Activated CD4-positive, alpha-beta memory T cell treated with anti-CD3 and anti-CD28 coated beads for 36 hours (primary cell): ENCODE results near the gene HIVEP2. TPM values are rescaled to one million over a fixed set of nuclear protein-coding genes. Genes with fewer than 3 reads are reported as not detected.

Source experiments
- CTCF ChIA-PET: fragments of 350-600 bp; sonication (Branson Sonifier 250); formaldehyde crosslinking; loops from one replicate; lab custom pipeline; 2021; ENCODE audit warnings: antibody characterized with exemption, inconsistent platforms; lab: Charles Lee
- POLR2A ChIA-PET: fragments of 350-600 bp; sonication (Branson Sonifier 250); formaldehyde crosslinking; loops from one replicate; lab custom pipeline; 2021; ENCODE audit warnings: antibody characterized with exemption; lab: Charles Lee
- DNase-seq: peaks from one replicate; pipeline ENCODE4 v3.0.0-alpha.2; 2020
- H3K27ac Mint-ChIP-seq: one replicate; pipeline ENCODE4 v1.8.0; 2021; ENCODE audit warnings: mixed read lengths
- H3K27me3 Mint-ChIP-seq: one replicate; pipeline ENCODE4 v1.8.0; 2021; ENCODE audit warnings: mixed read lengths
- H3K36me3 Mint-ChIP-seq: one replicate; pipeline ENCODE4 v1.8.0; 2021; ENCODE audit warnings: mixed read lengths
- H3K4me1 Mint-ChIP-seq: one replicate; pipeline ENCODE4 v1.8.0; 2021; ENCODE audit warnings: low read depth, mixed read lengths
- H3K4me3 Mint-ChIP-seq: one replicate; pipeline ENCODE4 v1.8.0; 2021; ENCODE audit warnings: mild to moderate bottlenecking, mixed read lengths
- H3K9me3 Mint-ChIP-seq: one replicate; pipeline ENCODE4 v1.8.0; 2021; ENCODE audit warnings: mixed read lengths
- intact Hi-C: fragments of 100-400 bp; cut with micrococcal nuclease; formaldehyde crosslinking; loops from one replicate; pipeline ENCODE4 v1.15.1; 2023
- total RNA-seq, 2 experiments: library from RNA; stranded (reverse); gene quantifications; one replicate each; pipeline ENCODE4 v1.2.3, GENCODE V29; 2021

Gene HIVEP2
- total RNA-seq, 2 experiments from 2014 or later: 24.3 to 25.1 TPM

DNA sequence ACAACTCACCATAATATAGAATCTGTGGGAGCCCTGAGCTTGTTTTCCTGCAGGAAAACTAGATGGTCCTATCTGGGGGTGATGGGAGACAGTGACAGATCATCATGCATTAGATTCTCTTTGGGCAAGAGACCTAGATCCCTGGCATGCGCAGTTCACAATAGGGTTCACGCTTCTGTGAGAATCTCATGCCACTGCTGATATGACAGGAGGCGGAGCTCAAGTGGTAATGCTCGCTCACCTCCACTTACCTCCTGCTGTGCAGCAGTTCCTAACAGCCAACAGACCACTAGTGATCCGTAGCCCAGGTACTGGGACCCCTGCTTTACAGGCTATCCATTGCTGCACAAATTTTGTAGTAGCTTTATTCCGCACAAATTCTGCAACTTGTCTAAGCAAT, 84.5 kb downstream of the HIVEP2 start:
- no peaks in the 10 kb centered on the region for H3K9me3 Mint-ChIP-seq
- DNase-seq: no peak
- peaks cover 11% of the 10 kb centered on the region for H3K36me3 Mint-ChIP-seq
- POLR2A ChIA-PET: no interaction called here
- intact Hi-C loops: no loop called here
- no peak overlapping the region for H3K4me3 Mint-ChIP-seq
- H3K27me3 Mint-ChIP-seq: no peaks in the 10 kb centered on the region
- H3K27ac Mint-ChIP-seq: peak overlapping the region; percentile 6
- H3K4me1 Mint-ChIP-seq: peaks cover 78% of the 10 kb centered on the region
- CTCF ChIA-PET: no interaction called here

DNA sequence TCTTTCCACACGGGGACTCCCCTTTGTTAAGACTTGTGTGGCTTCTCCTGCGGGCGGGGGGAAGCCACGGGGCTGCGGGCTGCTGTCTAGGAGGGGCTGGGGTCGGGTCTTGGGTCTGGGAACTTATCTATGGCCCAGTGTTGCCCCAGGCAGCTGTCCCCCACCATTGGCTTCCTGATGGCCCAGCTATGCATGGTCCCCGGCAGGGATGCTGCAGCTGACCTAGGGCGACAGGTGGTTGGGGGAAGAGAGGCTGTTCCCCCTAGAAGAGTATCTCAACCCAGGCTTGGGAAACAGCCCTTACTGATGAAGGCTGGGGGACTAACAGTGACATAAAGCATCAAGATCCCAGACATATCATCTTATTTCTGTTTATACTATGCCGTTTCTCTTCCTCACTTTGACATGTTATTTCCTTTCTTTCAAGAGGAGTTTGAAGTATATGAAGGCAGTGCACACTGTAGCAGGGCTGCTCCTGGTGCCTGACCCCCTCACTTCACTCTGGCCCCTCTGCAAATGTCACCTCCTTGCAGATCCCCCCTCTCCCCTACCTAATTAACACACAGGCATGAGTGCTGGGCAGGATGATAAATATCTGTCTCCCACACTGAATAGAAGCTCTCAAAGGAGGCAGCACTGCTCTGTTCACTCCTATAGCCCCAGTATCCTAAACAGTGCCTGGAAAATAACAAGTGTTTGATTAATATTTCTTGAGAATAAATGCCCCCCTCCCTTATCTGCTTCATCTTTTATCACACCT, 87.0 kb downstream of the HIVEP2 start:
- H3K27me3 Mint-ChIP-seq: no peaks in the 10 kb centered on the region
- peak overlapping the region; percentile 92 for H3K27ac Mint-ChIP-seq
- intact Hi-C loops: loop anchor here (1.0 to 10.0 kb wide), 2 partner anchors 85 to 293 kb away; no protein-coding TSS in a partner anchor
- H3K36me3 Mint-ChIP-seq: peaks cover 11% of the 10 kb centered on the region
- no peaks in the 10 kb centered on the region for H3K9me3 Mint-ChIP-seq
- POLR2A ChIA-PET: interaction anchor here (0.6 to 1.9 kb wide), 7 partner anchors 10 to 89 kb away, joined by 3 to 7 read pairs (median 4); no protein-coding TSS in a partner anchor
- CTCF ChIA-PET: interaction anchor here (1.7 kb wide), 1 partner anchor 169 kb away, joined by 3 read pairs; no protein-coding TSS in a partner anchor
- H3K4me3 Mint-ChIP-seq: peak overlapping the region; percentile 66
- H3K4me1 Mint-ChIP-seq: peaks cover 85% of the 10 kb centered on the region
- peak; percentile 40 for DNase-seq

DNA sequence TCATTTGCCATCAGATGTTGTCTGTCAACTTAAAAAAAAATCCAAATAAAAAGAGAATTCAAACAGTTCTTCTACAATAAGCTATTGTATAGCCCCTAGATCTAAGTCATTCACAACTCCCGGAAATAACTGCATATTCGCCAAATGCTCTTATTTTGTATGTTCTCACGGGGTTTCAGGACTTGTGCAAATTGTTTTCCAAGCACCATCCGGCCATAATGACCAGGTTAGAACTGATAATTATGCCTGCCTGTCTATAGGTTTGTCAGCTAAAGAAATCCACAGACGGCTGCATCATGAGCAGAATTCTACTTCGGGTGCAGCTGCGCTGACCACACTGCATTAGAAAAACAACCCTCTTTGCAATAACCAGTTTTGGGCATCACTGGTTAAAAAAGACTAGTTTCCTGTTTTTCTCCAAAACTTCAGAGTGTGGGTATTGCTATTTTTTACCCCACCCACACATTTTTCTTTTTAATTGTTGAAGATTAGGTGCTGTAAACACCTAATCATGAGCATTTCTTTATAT, 87.7 kb downstream of the HIVEP2 start:
- H3K27me3 Mint-ChIP-seq: no peaks in the 10 kb centered on the region
- ChIA-PET CTCF (interaction anchor here (0.7 to 1.7 kb wide), 3 partner anchors 31 to 170 kb away, joined by 3 to 5 read pairs (median 3); no protein-coding TSS in a partner anchor), POLR2A (interaction anchor here (0.6 to 1.9 kb wide), 8 partner anchors 9 to 90 kb away, joined by 3 to 7 read pairs (median 4); no protein-coding TSS in a partner anchor)
- H3K27ac Mint-ChIP-seq: peak overlapping the region; percentile 92
- peak overlapping the region; percentile 66 for H3K4me3 Mint-ChIP-seq
- peaks cover 92% of the 10 kb centered on the region for H3K4me1 Mint-ChIP-seq
- DNase-seq: no peak
- peaks cover 11% of the 10 kb centered on the region for H3K36me3 Mint-ChIP-seq
- no peaks in the 10 kb centered on the region for H3K9me3 Mint-ChIP-seq
- intact Hi-C loops: loop anchor here (1.0 to 10.0 kb wide), 2 partner anchors 84 to 292 kb away; no protein-coding TSS in a partner anchor

DNA sequence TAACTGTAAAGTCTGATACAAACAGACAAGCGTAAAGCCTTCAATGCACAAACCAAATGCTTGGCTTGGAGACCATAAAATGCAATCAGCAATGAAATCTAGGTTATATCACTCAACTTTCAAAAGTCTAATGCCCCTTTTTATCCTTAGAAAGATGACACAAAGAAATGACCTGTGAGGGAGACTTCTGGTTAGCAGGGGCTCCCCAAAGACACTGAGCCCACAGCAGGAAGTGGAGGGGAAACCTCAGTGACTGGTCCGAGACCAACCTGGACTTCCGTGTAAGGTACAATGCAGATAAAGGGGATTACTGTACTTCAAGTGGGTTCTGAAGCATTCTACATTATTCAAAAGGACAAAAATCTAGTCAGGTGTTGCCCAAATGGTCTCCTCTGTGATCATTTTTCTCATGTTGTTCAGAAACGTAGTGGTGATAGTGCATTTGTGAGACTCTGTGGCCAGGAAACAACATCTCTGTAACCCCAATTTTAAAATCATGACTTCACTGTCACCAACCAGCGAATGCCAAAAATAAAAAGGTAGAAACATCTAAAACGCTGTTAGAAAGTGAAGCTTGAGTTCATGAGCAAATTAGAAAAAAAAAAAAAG, 88.2 kb downstream of the HIVEP2 start:
- H3K27ac Mint-ChIP-seq: peak overlapping the region; percentile 92
- CTCF ChIA-PET: interaction anchor here (0.6 to 0.9 kb wide), 4 partner anchors 32 to 421 kb away, joined by 3 to 5 read pairs (median 4); no protein-coding TSS in a partner anchor
- peaks cover 93% of the 10 kb centered on the region for H3K4me1 Mint-ChIP-seq
- H3K4me3 Mint-ChIP-seq: peak overlapping the region; percentile 66
- H3K27me3 Mint-ChIP-seq: no peaks in the 10 kb centered on the region
- H3K36me3 Mint-ChIP-seq: peaks cover 11% of the 10 kb centered on the region
- POLR2A ChIA-PET: interaction anchor here (0.8 to 4.0 kb wide), 10 partner anchors 9 to 90 kb away, joined by 3 to 20 read pairs (median 4); no protein-coding TSS in a partner anchor
- intact Hi-C loops: loop anchor here (1.0 to 10.0 kb wide), 8 partner anchors 11 to 292 kb away; no protein-coding TSS in a partner anchor
- peak; percentile 68 for DNase-seq
- no peaks in the 10 kb centered on the region for H3K9me3 Mint-ChIP-seq

DNA sequence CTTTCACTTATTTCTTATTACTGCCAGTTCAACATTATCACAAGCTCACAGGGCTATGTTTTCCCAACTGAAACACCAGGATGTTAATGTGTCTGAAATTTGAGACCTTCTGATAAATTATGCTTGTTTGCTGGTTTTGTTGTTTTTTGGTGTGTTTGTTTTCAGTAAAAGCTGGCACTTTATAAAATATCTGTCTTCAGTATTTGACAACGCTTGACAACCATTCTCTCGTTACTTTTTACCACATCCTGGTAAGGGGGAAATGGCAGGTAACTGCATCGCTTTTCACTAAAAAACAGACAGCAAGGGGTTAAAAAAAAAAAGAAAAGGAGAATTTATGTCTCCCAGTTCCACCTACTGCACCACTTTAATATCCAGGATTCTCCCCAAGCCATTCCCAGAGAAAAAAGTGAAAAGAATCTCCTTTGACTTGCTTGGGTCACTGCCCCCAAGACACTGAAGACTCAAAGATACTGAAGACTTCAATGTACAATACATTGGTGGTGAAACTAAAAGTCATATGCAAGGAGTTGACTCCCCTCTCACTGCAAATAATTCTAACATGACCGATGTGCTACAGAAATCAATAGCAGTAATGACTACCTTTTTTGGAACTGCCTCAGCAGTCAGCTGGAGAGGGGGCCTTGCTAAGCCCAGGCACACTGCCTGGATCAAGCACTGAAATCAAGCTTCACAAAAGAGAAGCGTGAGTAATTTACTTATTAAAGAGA, 88.9 kb downstream of the HIVEP2 start:
- CTCF ChIA-PET: interaction anchor here (0.6 to 1.0 kb wide), 3 partner anchors 16 to 421 kb away, joined by 3 to 4 read pairs (median 4); no protein-coding TSS in a partner anchor
- POLR2A ChIA-PET: interaction anchor here (0.8 to 4.0 kb wide), 8 partner anchors 8 to 90 kb away, joined by 3 to 20 read pairs (median 4); no protein-coding TSS in a partner anchor
- DNase-seq: peak; percentile 68
- intact Hi-C loops: loop anchor here (1.0 to 10.0 kb wide), 7 partner anchors 11 to 291 kb away; no protein-coding TSS in a partner anchor
- Mint-ChIP-seq H3K4me1 (peaks cover 93% of the 10 kb centered on the region), H3K27me3 (no peaks in the 10 kb centered on the region), H3K4me3 (peak overlapping the region; percentile 66), H3K27ac (peak overlapping the region; percentile 92), H3K9me3 (no peaks in the 10 kb centered on the region), H3K36me3 (peaks cover 11% of the 10 kb centered on the region)

DNA sequence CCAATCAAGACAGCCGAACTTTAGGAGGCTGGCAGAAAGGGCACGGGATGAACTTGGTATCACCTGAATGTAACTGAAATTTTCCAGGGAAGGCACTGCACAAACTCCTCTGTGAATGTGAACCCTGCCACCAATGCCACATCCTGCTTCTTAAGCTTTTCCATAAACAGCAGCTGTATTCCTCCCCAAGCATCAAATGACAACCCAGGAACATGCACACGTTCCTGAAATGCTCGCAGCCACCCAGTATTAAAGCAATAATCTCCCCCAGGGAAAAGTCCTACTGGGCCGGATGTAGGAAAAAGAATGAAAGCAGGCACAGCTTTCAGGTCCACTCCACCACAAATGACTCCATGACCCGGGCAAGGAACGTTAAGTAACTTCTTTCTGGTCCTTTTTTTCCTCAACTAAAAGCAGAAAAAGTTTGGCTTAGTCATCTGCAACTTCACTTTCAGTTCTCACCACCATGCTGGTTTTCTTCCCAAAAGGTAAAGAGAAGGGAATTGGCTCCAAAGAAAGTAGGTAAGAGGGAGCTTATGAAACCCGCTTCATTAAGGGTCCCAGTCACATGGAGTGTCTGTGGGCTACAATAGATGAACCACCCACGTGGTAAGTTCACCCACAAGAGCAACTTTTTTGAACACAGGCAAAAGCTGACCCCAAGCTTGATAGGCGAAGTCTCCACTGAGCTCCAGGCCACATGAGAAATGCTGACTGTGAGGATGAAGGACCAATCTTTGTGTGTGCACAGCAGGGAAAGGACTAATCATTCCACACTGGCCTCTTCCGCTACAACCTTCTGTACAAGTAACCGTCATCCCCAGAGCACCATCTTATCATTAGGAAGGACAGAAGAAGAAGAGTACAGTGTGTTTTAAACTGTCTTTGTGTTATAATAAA, 90.1 kb downstream of the HIVEP2 start:
- intact Hi-C loops: loop anchor here (10.0 kb wide), 1 partner anchor 290 kb away; no protein-coding TSS in a partner anchor
- Mint-ChIP-seq H3K36me3 (peaks cover 9% of the 10 kb centered on the region), H3K4me3 (peak overlapping the region; percentile 38), H3K27ac (peak overlapping the region; percentile 92), H3K4me1 (peaks cover 95% of the 10 kb centered on the region), H3K9me3 (no peaks in the 10 kb centered on the region), H3K27me3 (no peaks in the 10 kb centered on the region)
- ChIA-PET CTCF (interaction anchor here (0.8 to 3.0 kb wide), 8 partner anchors 9 to 163 kb away, joined by 3 to 12 read pairs (median 4); no protein-coding TSS in a partner anchor), POLR2A (interaction anchor here (0.9 to 4.0 kb wide), 7 partner anchors 9 to 91 kb away, joined by 3 to 20 read pairs (median 4); partner anchors contain the start of gene HIVEP2)
- no peak for DNase-seq

DNA sequence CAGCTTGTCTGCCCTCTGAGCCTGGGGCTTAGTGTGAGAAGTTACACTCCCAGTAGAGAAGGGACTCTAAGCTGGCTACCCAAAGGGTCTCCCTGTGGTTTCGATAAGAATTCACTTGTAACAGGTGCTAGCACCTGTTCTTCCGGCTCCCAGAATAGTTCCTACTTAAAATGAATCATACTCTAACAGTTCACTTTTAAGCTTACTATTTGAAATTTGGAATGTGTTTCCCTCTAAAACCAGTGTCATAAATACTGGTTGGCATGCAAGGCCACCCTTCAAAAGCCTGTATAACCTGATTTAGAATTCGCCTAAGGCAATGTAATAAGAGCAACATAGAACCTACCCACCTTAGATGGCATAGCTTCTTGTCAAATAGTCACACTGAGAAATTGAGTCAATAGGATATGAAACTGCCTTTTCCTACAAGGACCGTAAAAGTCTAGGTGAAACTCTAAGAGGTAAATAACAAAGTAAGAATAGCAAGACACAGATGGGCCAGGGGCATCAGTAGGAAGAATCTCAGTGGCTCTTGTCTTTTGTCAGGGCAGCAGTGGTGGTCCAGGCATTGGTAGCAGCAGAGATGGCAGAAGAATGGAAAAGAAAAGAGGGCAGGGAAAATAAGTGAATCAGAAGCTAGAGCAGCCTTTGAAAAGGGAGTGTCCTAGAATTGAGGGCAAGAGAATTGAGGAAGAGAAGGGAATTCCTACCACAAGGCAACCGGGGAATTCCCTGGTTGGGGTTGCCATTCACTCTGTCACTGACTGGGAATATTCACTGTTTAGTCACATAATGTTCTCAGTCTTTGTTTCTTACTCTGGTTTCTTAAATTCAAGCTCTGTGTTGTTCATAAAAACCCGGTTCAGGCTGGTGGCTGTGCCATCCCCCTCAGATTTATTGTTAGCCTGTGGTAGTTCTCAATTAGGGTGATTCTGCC, 91.5 kb downstream of the HIVEP2 start:
- Mint-ChIP-seq H3K27me3 (no peaks in the 10 kb centered on the region), H3K4me3 (peak overlapping the region; percentile 36), H3K9me3 (no peaks in the 10 kb centered on the region), H3K4me1 (peaks cover 96% of the 10 kb centered on the region), H3K27ac (peak overlapping the region; percentile 92), H3K36me3 (peaks cover 3% of the 10 kb centered on the region)
- intact Hi-C loops: loop anchor here (10.0 kb wide), 1 partner anchor 289 kb away; no protein-coding TSS in a partner anchor
- DNase-seq: no peak
- ChIA-PET CTCF (interaction anchor here (0.6 to 3.0 kb wide), 10 partner anchors 11 to 207 kb away, joined by 3 to 12 read pairs (median 4); partner anchors contain the start of gene AIG1), POLR2A (interaction anchor here (0.6 to 4.0 kb wide), 12 partner anchors 8 to 94 kb away, joined by 3 to 25 read pairs (median 4); no protein-coding TSS in a partner anchor)

DNA sequence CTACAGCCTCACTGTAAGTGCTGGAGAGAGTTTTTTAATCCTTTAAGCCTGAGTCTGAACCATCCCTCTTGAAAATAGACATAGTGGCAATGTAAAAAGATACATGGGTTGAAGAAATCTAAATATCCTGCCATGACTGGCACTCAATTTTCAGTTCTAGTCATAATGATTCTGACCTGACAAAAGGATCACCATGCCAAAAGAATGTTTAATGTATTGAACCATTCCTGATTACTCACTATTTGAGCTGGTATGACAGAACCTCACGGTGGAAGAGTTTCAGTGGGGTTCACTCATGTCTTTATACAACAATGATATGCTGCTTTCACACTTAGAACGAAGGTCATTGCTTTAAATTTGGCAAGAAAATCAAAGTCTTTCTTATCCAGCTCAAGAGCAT, 93.4 kb downstream of the HIVEP2 start:
- ChIA-PET POLR2A (interaction anchor here (0.7 to 3.5 kb wide), 7 partner anchors 9 to 96 kb away, joined by 3 to 25 read pairs (median 3); no protein-coding TSS in a partner anchor), CTCF (interaction anchor here (0.9 to 1.3 kb wide), 3 partner anchors 8 to 84 kb away, joined by 3 to 4 read pairs (median 4); no protein-coding TSS in a partner anchor)
- Mint-ChIP-seq H3K4me1 (peaks cover 97% of the 10 kb centered on the region), H3K27me3 (no peaks in the 10 kb centered on the region), H3K27ac (peak overlapping the region; percentile 94), H3K36me3 (peaks cover 3% of the 10 kb centered on the region), H3K9me3 (no peaks in the 10 kb centered on the region), H3K4me3 (peak overlapping the region; percentile 58)
- intact Hi-C loops: loop anchor here (1.0 to 10.0 kb wide), 5 partner anchors 8 to 287 kb away; no protein-coding TSS in a partner anchor
- no peak for DNase-seq
